HG03159 (cell line): ENCODE measurements around the gene TENM4.

Experiments used
- ATAC-seq: cut with Tn5 transposase; IDR thresholded peaks from one replicate; pipeline ENCODE4 v1.9.1; 2021; ENCODE audit warnings: mild to moderate bottlenecking, moderate library complexity; ENCODE audit not compliant: unreplicated experiment

TENM4 gene

DNA sequence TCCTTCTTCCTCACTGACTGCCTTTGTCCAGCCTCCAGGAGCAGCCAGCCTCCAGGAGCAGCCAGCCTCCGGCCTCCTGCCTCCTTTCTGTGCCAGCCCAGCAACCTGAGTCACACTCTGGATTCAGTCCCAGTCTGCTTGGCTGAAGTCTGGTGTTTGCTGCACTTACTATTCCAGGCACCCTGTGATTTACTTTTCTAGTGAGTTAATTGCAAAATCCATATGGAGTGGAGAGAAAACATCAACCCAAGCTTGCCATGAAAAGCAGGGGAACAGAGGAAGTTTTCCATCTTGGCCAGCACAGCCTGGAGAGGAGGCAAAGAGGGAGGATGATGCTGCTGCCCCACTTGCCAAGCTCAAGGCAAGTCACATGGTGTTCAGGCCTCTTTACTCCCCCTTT is 400.5 kb downstream of the TENM4 start:
- no peak for ATAC-seq

DNA sequence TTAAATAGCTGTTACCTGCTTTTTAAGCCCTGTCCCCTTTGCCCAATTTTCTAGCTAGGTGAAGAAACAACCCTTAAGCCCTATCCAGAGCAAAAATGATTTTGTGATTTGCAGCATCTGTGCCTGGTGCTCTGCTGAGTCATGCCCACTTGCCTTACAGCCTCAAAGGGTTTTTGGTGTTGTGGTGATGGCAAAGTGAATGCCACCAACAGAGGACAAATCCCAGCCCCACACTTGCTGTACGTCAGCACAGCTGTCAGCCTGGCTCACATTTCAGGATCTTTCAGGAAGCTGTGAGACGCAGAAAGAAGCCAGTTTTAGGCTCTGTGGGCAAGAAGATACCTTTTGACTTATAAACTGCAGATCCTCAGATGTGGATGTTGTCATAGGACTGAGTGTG is 401.7 kb downstream of the TENM4 start:
- ATAC-seq, result no peak

DNA sequence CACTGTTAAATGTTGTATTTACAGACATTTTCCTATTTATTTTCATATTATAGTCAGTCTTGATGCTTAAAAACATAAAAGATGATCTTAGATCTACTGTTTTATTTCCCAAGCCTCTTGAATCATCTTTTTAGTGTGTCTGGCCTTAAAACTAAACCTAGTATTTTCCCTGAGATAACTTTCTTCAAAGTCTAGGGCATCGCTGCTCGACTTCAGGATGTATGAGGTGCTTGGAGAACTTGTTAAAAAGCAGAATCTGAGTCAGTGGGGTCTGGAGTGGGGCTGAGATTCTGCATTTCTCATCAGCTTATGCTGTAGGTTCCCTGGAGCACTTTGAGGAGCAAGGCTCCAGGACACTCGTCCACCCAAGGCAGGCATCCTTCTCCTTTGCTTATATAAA is 404.9 kb downstream of the TENM4 start:
- ATAC-seq, result no peak

DNA sequence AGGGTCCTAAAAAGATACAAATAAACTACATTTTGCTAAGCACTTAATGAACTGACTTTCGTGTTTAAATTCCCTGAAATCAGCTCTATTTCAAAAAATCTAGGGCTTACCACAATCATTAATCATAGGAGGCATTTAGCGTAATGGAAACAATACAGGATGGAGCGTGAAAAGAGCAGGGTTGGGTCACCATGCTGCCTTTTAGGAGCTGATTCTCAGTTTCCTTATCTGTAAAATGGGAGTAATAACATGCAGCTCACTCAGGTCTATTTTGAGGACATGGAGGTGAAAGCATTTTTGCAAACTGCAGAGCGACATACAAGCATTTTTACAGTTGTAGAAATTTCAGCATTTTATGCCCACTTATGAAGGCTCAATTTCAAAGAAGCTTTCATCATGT is 407.0 kb downstream of the TENM4 start:
- ATAC-seq, result no peak

DNA sequence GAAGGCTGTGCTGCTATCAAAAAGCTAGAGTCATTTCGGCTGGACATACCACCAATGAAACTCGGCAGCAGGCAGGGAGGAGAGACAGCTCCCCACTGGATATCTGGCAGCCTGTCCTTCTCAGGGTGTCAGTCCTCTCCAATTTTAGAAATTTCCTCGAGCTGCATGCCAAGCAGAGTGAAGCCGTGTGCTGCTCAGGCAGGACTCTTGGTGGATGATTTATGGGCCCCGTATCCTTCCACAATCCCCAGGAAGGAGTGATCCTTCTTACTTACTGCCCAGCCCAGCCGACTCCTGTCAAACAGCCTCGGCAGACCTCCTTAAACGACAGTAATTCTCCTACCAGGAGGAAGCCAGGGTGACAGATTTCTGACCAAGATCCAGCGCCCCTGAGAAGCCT is 410.4 kb downstream of the TENM4 start:
- no peak for ATAC-seq

DNA sequence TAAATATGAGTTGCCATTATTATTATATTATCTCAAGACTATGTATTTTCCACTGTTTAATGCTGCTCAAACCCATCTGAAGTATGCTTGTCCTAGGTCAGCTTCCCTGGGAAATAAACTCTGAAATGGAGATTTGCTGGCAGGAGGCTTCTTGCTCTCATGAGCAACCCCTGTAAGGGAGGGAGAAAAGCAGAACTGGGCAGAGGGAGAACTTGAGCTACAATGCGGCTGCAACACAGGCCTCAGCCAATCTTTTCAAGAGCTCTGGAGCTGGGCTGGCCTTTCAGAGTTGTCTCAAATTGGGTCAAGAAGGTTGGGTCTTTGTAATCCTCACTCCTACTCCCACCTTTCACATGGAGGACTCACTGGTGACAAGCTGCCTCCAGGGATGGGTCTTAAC is 412.6 kb downstream of the TENM4 start:
- no peak for ATAC-seq

DNA sequence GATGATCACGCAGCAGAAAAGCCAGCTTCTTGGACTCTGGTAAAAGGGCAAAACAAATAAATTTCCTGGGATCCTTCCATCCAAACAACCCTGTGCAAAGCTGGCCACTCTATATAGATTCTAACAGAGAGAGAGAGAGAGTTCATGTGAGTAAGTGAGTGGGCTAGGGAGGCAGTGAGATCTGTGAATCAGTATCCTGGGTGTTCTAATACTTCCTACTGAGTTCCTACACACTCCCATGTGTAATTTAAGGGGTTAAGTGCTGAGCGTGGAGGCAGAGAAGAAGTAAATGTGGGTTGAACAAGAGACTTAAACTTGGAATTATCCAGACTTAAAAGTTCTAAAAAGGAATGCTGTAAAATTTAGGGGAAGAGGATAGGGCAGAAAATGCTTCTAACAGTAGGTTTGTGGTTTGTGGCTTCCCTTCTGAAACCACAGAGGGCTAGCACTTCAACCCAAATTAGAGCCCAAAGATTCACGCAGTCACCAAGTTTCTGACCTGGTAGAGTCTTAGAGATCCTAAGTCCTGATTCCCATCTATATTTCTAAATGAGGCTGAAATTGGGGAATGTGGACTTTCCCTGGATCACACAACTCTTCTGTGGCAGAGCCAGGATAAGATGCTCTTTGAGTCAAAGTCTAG is 413.9 kb downstream of the TENM4 start:
- ATAC-seq, result peak; percentile 71

DNA sequence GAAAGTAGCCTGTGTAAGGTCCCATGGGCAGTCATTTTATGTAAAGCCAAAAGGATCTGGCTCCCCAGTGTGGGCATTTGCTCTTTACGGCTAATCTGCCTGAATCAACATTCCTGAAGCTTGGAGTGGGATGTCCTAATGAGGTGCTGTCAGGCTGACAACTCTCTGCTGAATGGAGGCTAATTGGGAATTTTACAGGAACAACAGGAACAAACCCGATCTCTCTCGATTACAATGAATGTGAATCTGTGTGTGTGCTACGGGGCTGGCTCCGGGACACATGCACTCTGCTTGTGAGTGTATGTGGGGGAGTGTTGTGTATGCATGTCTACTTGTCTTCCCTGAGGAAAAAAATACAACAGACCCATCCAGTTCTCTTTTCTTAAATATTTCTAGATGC is 415.2 kb downstream of the TENM4 start:
- ATAC-seq, result no peak

DNA sequence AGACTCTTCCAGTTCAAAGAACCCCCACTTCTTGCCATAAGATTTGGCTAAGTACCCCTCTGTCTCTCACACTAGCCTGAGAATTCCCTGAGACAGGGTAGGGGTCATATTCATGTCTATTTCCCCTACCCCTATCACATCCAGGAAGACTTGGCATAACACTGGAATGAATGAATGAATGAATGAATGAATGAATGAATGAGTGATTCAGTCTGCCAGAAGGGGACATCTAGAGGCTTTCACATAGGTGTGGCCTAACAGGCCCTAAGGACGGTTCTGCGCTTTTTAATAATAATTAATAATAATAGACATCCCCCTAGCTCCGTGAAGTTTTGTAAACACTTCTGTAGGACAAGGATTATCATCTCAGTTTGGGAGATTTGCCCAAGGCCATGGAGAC is 415.7 kb downstream of the TENM4 start:
- no peak for ATAC-seq

DNA sequence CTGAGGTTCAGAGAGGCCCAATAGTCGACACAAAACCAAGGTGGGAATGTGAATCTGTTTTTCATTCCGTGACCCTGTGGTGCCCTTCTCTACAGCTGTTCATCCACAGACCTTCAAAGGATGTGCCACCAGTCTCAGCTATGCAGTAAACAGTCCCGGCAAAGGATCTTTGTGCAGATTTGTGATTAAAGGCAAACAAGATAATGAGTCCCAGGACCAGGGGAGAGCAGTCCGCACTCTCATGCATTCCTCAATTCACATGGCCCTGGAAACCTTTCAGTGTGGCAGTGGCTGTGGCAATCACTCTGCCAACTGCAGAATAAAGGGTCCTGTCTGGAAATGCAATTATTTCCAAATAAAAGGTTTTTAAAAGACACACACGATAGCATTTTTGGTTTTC is 418.6 kb downstream of the TENM4 start:
- ATAC-seq, result no peak

DNA sequence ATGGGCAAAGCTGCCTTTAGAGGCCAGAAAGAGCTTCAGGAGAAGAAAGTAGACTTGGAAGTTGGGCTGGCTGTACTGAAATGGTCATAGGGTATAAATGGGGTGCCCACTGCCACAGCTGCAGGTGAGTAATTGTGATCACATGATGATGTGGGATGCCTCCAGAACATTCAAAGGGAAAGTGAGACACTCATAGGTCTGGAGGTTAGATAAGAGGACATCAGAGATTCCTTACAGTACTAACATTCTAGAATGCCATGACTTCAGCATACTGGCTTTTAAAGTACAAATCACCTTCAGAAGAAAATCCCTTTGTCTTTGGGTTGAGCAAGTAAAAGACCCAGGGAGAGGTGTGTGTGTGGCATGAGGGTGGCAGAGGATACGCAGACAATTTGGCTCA is 419.2 kb downstream of the TENM4 start:
- ATAC-seq, result no peak

DNA sequence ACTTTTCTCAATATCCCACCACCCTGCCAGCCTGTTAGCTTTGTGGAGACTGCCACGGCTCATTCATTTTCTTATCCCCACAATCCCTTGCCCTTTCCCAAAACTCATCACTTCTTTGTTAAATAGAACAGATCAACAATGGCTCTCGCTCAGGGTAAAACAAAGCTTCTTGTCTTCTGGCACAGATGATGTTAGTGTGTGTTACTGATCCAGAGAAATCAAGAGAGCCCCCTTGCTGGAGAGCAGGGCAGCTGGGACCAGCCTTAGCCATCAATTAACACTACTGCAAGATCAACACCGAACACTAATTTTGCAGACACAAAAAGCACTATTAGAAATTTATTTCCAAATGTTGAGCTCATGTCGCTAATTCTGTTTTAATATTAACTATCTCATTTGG is 420.9 kb downstream of the TENM4 start:
- no peak for ATAC-seq

DNA sequence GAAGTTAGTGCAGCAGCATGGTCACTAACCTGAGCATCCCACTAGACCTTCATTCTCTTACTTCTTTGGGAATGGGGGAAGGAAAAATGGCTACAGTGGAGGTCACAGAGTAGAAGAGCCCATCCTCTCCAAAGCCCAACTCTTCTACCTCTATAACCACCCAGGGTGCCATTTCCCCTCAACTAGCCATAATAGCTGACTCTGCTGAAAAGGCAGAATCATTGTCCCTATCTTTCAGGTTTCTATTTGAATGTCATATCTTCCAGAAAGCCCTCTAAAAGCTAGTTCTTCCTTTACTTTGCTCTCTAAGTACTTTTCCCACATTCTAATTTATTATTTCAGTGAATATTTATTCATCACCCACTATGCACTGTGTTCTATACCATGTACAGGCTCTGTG is 421.6 kb downstream of the TENM4 start:
- no peak for ATAC-seq

DNA sequence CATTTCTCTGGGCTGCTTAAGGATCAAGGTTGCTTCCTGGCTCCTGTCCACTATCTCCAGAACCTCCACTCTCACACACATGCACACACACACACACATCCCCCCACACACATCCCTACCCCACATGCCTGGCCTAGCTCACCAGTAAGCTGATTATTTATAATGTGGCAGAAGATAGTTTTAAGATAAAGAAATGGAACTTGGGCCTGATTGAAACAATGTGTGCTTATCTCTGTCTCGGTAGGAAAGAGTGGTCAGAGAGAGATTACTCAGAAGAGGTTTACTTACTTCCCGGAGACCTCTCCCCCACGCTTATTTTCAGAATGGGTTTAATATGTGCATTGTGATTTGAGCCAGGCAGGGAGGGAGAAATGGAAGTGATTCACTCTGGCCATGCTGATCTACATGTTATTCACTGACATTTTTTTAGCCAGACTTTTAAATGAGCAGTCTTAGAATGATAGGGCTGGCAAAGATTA is 422.4 kb downstream of the TENM4 start:
- ATAC-seq, result no peak

DNA sequence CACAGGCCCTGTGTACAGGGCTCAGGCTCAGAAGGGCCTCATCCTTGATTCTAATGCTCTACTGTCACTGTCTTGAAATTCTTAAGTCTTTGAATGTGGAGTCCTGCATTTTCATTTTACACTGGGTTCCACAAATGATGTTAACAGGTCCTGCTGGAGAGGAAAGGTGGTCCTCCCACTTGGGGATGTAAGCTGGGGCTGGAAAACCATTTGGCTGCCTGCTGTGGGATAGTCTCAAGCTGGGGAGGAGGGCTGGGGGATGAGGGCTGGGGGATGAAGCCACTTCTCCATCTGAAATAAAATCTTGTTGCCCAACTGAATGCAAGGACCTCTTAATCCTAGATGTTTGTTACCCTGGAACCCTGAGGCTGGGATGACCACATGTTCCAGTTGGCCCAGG is 423.0 kb downstream of the TENM4 start:
- no peak for ATAC-seq

DNA sequence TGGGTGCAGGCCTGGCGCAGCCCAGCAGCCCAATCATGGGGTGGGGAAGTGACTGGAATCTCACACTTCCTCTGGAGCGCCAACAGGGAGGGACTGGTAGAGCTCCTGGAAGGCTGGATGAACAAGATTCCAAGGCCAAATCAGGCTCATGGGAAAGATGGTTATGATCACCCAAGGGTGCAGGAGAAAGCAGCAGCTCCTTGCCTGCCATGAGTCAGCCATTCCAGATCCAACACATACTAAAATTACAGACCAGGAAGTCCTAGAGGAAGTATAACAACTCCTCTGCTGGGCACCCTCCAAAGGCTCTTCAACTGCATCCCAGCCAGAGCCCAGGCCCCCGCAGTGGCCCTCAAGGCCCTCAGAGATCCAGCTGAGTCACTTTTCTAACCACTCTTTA is 427.3 kb downstream of the TENM4 start:
- ATAC-seq, result no peak

DNA sequence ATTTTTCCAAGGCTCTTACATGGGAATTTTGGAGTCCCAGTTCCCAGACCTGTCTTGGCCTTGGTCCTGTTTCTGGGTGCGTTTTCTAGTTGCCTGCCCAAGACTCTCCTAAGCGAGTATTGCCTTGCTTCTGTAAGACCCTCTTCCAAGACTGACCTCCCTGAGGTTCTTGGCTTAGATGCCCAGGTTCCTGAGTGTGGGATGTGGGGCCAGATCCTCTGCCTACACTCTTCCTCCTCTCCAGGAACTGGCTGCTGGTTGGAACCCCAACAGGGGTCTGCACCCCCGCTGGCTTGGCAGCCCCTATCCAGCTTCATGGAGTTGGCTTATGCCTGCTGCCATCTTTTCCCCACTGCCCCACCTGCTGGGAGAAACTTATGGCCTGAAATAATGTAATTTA is 429.5 kb downstream of the TENM4 start:
- no peak for ATAC-seq

DNA sequence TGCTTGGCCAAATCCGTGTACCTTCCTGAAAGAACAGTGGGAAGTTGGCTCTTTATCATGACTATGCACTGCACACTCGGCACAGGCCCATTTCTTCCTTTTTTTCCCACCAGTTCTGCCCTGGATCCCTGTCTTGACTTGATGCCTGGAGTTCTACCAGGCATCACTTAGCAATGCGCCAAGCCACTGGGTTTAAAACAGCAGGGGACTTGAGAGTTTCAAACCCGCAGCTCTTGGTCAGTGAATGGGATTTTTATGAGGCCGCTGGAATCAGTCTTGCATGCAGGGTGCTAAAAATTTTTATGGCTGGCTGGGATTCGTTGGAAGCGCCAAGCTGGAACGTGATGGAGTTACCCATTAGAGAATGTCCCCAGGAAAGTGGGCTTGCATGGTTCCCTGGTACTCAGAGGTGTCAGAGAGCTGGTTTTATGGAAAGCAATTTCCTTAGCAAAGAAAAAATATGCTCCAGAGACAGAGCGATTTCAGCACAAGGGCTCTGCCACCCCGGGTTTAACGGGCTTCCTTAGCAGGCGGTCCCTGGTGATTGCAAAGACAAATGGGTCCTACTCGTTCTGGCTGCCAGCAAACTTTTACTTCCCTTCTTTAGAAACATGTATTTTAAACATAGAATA is 432.9 kb downstream of the TENM4 start:
- no peak for ATAC-seq

DNA sequence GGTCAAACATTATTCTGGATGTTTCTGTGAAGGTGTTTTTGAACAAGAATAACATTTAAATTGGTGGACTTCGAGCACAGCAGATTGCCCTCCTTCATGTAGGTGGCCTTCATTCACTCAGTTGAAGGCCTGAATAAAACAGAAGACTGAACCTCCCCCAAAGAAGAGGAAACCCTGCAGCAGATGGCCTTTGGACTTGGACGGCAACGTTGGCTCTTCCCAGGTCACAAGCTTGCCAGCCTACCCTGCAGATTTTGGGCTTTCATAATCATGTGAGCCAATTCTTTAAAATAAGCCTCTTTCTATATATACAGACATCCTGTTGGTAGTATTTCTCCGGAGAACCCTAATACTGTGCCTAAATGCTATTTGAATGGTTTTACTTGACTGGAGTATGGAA is 434.0 kb downstream of the TENM4 start:
- no peak for ATAC-seq

DNA sequence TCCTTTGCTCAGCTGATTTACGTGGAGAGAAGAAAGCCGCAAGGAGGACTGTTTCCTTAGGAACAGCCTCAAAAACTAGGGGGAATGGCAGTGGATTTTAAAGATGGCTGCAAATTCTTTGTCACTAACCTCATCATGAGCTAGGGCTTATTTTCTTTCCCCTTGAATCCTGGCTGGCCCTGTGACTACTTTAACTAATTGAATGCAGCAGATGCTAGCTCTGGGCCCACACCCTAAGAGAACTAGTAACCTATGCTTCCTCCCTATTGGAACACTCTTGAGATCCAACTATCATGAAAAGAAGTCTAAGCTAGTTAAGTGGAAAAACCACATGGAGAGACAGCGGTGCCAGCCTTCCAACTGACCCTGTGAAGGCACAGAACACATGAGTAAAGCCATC is 444.8 kb downstream of the TENM4 start:
- no peak for ATAC-seq

DNA sequence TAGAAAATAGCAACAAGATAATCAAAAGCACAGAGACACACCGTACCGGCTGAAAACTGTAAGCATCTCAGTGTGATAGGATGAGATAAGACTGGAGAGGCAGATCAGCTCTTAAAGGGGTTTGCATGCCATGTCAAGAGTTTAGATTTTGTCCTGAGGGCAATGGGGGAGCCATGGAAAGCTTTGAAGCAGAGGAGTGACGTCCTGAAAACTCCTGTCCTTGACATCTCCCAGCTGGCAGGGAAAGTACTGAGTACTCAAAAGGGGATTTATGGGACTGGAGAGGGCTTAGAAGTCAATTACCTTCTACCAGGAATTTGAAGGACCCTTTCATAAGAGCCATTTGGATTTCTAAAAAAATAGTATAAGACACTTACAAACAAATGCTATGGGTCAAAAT is 445.7 kb downstream of the TENM4 start:
- ATAC-seq, result no peak

DNA sequence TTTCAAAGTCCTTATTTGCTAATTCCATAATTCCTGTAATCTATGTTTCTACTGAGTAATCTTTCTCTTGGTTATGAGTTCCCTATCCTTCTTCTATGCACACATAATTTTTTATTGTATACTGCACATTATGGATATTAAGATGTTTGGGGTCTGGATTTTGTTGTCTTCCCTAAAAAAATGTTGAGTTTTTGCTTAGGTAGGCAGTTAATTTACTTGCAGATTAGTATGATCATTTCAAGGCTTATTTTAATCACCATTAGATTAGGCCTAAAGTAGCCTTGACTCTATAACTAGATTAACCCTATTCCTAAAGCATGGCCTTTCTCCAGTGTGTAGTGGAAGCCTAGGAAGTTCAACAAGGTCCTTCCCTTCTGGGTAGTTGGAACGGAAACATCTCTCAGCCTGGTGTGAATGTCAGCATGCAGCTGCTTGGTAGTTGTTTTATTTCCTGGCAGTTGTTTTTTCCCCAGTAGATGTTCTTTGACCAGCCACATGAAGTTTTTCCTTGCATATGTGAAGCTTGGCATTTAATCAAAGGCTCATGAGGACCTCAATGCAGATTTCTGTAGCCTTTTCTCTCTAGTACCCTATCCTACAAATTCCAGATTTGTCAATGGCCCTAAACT is 446.9 kb downstream of the TENM4 start:
- ATAC-seq, result no peak

DNA sequence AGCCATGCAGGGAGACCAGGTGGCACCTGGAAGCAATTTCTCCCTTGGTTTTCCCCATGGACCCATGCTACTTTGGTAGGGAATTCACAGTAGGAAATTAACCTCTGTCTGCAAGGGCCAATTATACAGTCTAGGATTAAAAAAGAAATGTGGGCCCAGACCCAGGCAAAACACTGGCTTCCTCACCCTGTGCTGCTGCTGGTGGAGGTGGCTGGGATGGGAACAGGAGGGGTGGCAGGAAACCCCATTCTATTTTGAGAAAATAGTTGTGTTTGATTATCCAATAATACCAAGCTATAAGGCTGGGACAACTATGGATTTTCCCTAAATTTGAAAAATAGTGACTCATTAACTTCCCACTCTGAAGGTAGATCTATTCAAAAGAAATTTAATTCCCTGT is 449.1 kb downstream of the TENM4 start:
- no peak for ATAC-seq
